Esophagus muscularis mucosa (tissue), 4 donors: ENCODE data around the gene IRAK2.

ENCODE experiments used
- EP300 ChIP-seq: sonication (generic); formaldehyde crosslinking; IDR thresholded peaks from one replicate; pipeline ENCODE4 v1.6.1; 2017; ENCODE audit warnings: antibody characterized with exemption
- POLR2AphosphoS5 ChIP-seq, 2 donors: sonication (generic); formaldehyde crosslinking; IDR thresholded peaks; one replicate each; pipeline ENCODE4 v1.6.1; 2017; ENCODE audit warnings: antibody characterized with exemption in 2 of 2
- TF ChIP-seq, protein P1 (sequence below), 3 experiments: fragments of 200-600 bp in 2 of 3; fragments of 450-650 bp in 1 of 3; sonication (generic) in 2 of 3; IDR thresholded peaks; one replicate each; pipeline ENCODE4 v1.5.1; 2017 to 2019; ENCODE audit warnings: antibody characterized with exemption in 3 of 3, mild to moderate bottlenecking in 2 of 3, moderate library complexity in 1 of 3

DNA sequence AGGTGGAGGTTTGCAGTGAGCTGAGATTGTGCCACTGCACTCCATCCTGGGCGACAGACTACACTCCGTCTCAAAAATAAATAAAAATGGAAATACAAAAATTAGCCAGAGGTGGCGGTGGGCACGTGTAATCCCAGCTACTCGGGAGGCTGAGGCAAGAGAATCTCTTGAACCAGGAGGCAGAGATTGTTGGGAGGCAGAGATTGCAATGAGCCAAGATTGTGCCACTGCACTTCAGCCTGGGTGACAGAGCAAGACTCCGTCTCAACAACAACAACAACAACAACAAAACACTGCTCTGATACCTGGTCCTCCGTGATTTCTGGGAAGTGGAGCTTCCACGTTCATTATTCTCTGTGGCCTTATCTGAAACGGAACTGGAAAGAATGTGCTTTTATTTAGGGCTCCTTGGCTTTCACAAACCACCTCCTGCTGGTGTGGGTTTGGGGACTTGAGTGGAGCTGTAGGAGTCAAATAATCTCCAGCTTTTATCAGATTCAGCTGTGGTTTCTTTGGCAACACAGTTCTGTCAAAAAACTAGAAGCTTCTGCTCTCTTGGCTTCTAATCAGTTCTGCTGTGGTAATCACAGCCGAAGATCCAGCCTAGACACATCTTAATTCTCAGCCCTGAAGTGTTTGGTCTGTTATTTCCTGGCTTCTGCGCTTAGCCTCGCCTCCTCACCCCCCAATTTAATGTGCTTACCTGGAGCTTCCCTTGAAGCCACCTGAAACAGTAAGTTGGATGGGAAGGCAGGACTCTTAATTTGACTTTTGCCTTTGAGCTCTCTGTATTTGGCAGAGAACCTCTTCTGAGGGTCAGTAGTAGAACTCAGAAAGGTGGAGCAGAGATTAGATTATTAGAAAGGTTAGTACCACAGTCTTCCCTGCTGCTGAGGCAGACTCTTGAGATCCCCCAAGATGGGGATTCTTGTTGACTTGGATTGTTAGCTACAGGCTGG, 21.4 kb downstream of the IRAK2 start:
- no peak for TF ChIP-seq POLR2AphosphoS5 (IDR thresholded peaks at IDR 0.05)
- TF ChIP-seq, protein P1, sequence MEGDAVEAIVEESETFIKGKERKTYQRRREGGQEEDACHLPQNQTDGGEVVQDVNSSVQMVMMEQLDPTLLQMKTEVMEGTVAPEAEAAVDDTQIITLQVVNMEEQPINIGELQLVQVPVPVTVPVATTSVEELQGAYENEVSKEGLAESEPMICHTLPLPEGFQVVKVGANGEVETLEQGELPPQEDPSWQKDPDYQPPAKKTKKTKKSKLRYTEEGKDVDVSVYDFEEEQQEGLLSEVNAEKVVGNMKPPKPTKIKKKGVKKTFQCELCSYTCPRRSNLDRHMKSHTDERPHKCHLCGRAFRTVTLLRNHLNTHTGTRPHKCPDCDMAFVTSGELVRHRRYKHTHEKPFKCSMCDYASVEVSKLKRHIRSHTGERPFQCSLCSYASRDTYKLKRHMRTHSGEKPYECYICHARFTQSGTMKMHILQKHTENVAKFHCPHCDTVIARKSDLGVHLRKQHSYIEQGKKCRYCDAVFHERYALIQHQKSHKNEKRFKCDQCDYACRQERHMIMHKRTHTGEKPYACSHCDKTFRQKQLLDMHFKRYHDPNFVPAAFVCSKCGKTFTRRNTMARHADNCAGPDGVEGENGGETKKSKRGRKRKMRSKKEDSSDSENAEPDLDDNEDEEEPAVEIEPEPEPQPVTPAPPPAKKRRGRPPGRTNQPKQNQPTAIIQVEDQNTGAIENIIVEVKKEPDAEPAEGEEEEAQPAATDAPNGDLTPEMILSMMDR (IDR thresholded peaks at IDR 0.05), result no peak
- TF ChIP-seq EP300, result no peak
